PC-9 (cell line): ENCODE data around the gene TLN1.

Experiments
- CTCF ChIP-seq: fragments of 200-600 bp; sonication (generic); conservative IDR thresholded peaks from 2 replicates; pipeline ENCODE4 v1.6.1; 2017; ENCODE audit warnings: mixed run types, antibody characterized with exemption, mild to moderate bottlenecking, moderate library complexity
- EZH2 ChIP-seq: fragments of 200-600 bp; sonication (generic); IDR thresholded peaks from 2 replicates; pipeline ENCODE4 v1.8.0; 2017; ENCODE audit warnings: antibody characterized with exemption, low read depth

GRCh38 chr9:35695943-35696401 lies 36.0 kb downstream of the TLN1 start:
- TF ChIP-seq CTCF (no peak), EZH2 (no peak)
